Measurements from ENCODE around the gene CEMIP. TPM values are rescaled to one million over a fixed set of nuclear protein-coding genes. Genes with fewer than 3 reads are reported as not detected.

Gene CEMIP
- total and polyA plus RNA-seq, 2 of the 8 experiments (the other 6 are each of a cell fraction or from before 2014, with no cell fraction given) = 0.11 to 0.60 TPM

GRCh38 chr15:80990955-80991354 is 211.8 kb downstream of the CEMIP start (continued):
- no peak for TF ChIP-seq E2F6 (IDR thresholded peaks at IDR 0.05)
- TF ChIP-seq TAF1 (IDR thresholded peaks at IDR 0.05; ENCODE audit: low read depth, low read length) = no peak
- no peak for TF ChIP-seq PHF8 (conservative IDR thresholded peaks at IDR 0.05; ENCODE audit: low read depth, low read length)
- TF ChIP-seq ZNF274 (IDR thresholded peaks at IDR 0.05; ENCODE audit: borderline replicate concordance, extremely low read depth, low read length) = no peak
- TF ChIP-seq SIRT6 (IDR thresholded peaks at IDR 0.05; ENCODE audit: low read length) = no peak
- no peak for TF ChIP-seq RFX5 (IDR thresholded peaks at IDR 0.05; ENCODE audit: borderline replicate concordance, low read depth, low read length)
- no peak for TF ChIP-seq HDAC6 (IDR thresholded peaks at IDR 0.05; ENCODE audit: low read depth, low read length)
- no peak for TF ChIP-seq RXRA (IDR thresholded peaks at IDR 0.05; ENCODE audit: insufficient read depth, low read depth, low read length)
